T-cell (primary cell): ENCODE data around the gene ZNF680. TPM values are rescaled to one million over a fixed set of nuclear protein-coding genes. Genes with fewer than 3 reads are reported as not detected.

Experiments
- ATAC-seq, 4 experiments: fragments of 200-7000 bp in 3 of 4; fragments of 150-1000 bp in 1 of 4; cut with Tn5 transposase; replicated peaks in 1 of 4; 1 replicate in 3 of 4; 2 replicates in 1 of 4; pipeline ENCODE4 v1.10.0; 2021; ENCODE audit warnings: moderate library complexity in 3 of 4, mild to moderate bottlenecking in 2 of 4, moderate number of reproducible peaks in 1 of 4
- CTCF ChIA-PET, 2 donors: fragments of 300-600 bp; sonication (Branson Sonifier 250); formaldehyde crosslinking; loops; one replicate each; lab custom pipeline; 2022; ENCODE audit warnings: antibody characterized with exemption in 2 of 2; lab: Charles Lee
- POLR2A ChIA-PET, 2 donors: fragments of 300-600 bp; sonication (Branson Sonifier 250); formaldehyde crosslinking; loops; one replicate each; lab custom pipeline; 2022; ENCODE audit warnings: antibody characterized with exemption in 2 of 2; lab: Charles Lee
- DNase-seq, 35 experiments: peaks; one replicate each; pipeline versions ENCODE4 v3.0.0 to v3.0.0-alpha.2; 2013 to 2023
- H3K27ac ChIP-seq: one replicate; pipeline ENCODE4 v1.5.1; 2013; ENCODE audit warnings: low read length
- H3K27me3 ChIP-seq, 2 experiments: replicated peaks in 1 of 2; 1 replicate in 1 of 2; 2 replicates in 1 of 2; pipeline versions ENCODE4 v1.6.1 to v1.7.0; 2013; ENCODE audit warnings: low read length in 1 of 2, mixed read lengths in 1 of 2; ENCODE audit not compliant: control insufficient read depth in 2 of 2, insufficient read depth in 2 of 2; ENCODE audit errors: extremely low read depth in 1 of 2
- H3K36me3 ChIP-seq, 2 donors: 1 replicate in 1 of 2; 2 replicates in 1 of 2; pipeline versions ENCODE4 v1.6.1 to v1.7.0; 2013; ENCODE audit warnings: low read length in 1 of 2; ENCODE audit not compliant: control insufficient read depth in 2 of 2, insufficient read depth in 1 of 2; ENCODE audit errors: extremely low read depth in 1 of 2
- H3K4me1 ChIP-seq, 2 experiments: 1 replicate in 1 of 2; 2 replicates in 1 of 2; pipeline versions ENCODE4 v1.6.1 to v1.7.0; 2013; ENCODE audit warnings: low read length in 2 of 2, mixed read lengths in 1 of 2; ENCODE audit not compliant: insufficient read depth in 2 of 2, control insufficient read depth in 1 of 2; ENCODE audit errors: extremely low read depth in 1 of 2
- H3K4me3 ChIP-seq, 2 donors: 1 replicate in 1 of 2; 2 replicates in 1 of 2; pipeline versions ENCODE4 v1.5.1 to v1.7.0; 2013; ENCODE audit warnings: mild to moderate bottlenecking in 2 of 2, low read length in 1 of 2, moderate library complexity in 1 of 2; ENCODE audit not compliant: control insufficient read depth in 1 of 2; ENCODE audit errors: extremely low read depth in 1 of 2
- H3K9me3 ChIP-seq: 2 replicates; pipeline ENCODE4 v1.7.0; 2013
- H3K27ac Mint-ChIP-seq, 2 donors: one replicate each; pipeline ENCODE4 v1.8.0; 2020 to 2021; ENCODE audit warnings: mild to moderate bottlenecking in 2 of 2, mixed read lengths in 2 of 2
- H3K27me3 Mint-ChIP-seq, 2 donors: one replicate each; pipeline ENCODE4 v1.8.0; 2021 to 2022; ENCODE audit warnings: mixed read lengths in 2 of 2
- H3K36me3 Mint-ChIP-seq: one replicate; pipeline ENCODE4 v1.8.0; 2021; ENCODE audit warnings: mixed read lengths
- H3K4me1 Mint-ChIP-seq, 3 donors: one replicate each; pipeline ENCODE4 v1.8.0; 2020 to 2022; ENCODE audit warnings: mixed read lengths in 3 of 3, mild to moderate bottlenecking in 1 of 3
- H3K4me3 Mint-ChIP-seq, 3 donors: one replicate each; pipeline ENCODE4 v1.8.0; 2020 to 2022; ENCODE audit warnings: mild to moderate bottlenecking in 3 of 3, mixed read lengths in 3 of 3, moderate library complexity in 3 of 3
- H3K9me3 Mint-ChIP-seq, 3 donors: one replicate each; pipeline ENCODE4 v1.8.0; 2020 to 2022; ENCODE audit warnings: mixed read lengths in 3 of 3
- WGBS: methylation state at CpG from one replicate; pipeline ENCODE4 v1.1.5; 2013; ENCODE audit warnings: missing lambda C conversion rate; ENCODE audit not compliant: insufficient coverage; 5-methylcytosine and 5-hydroxymethylcytosine counted together
- total RNA-seq, 35 experiments: library from RNA in 6 of 35; stranded (reverse) in 6 of 35; fragments of 120-200 nt in 1 of 35; gene quantifications; one replicate each; pipeline versions ENCODE4 v1.2.1 to v1.2.4 and lab custom pipeline; 2013 to 2026

The ZNF680 gene
- total RNA-seq (10 to 100 TPM in 4 of 5 donors, 1 to 10 TPM in 1; 9.7 to 16.0 (median 15.0) TPM), total RNA-seq (lab: John Stamatoyannopoulos, UW) (4.9 to 38.7 (median 17.5) reads per million in 29 experiments)
- 25.3 TPM for total RNA-seq (2013)

DNA sequence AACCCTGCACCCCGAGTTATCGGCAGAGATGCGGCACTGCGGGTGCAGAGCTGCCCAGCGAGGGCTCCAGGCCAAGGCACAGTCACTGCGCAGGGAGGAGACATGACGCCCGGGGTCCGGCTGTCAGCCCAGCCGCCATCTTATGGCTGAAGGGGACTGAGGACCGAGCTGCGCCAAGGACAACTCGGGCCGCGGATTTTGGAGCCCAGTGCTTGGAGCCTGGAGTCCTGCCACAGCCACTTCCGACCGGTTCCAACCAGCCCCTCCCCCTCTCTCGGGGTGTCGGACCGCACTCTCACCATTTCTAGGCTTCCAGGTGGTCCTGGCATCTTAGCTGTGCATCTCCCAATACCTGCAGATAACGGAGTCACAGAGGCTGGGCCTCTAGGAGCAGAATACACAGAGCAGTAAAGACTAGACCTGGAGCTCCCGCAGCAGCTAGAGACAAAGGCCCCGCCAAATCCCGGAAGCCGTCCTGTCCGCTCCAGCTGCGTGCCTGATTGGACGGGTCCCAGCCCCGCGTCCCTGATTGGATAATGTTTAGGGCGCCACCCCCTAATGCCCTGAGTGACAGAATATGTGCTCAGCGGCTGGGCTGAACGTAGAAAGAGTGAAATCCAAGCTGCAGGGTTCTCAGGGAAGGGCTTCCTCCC lies at the start of gene ZNF680:
ZNF680 (minus strand) TSS at position 446 of the 653 bp plus-strand sequence; CDS start at position 329, 117 bp downstream.
- no peaks in the 10 kb centered on the region for H3K9me3 ChIP-seq
- Mint-ChIP-seq H3K9me3 (no peaks in the 10 kb centered on the region), H3K4me1 (peaks cover 34 to 42% (median 37%) of the 10 kb centered on the region in 3 donors), H3K36me3 (peaks cover 17% of the 10 kb centered on the region), H3K4me3 (peak within 1 kb of the TSS; percentile 99 to 100 (median 100)), H3K27ac (peak within 1 kb of the TSS; percentile 91 to 97), H3K27me3 (no peaks in the 10 kb centered on the region)
- peak; percentile 75 to 94 (median 89) for DNase-seq
- peaks cover 2 to 4% of the 10 kb centered on the region in 2 experiments for H3K4me1 ChIP-seq
- peak; percentile 98 to 99 (median 98) for ATAC-seq
- no peaks in the 10 kb centered on the region for H3K36me3 ChIP-seq
- H3K27ac ChIP-seq: peak within 1 kb of the TSS; percentile 65
- WGBS: under 1% methylated on average over 33 of the region's 33 CpGs
- H3K4me3 ChIP-seq: peak within 1 kb of the TSS; percentile 68 to 98
- H3K27me3 ChIP-seq: no peaks in the 10 kb centered on the region
- ChIA-PET CTCF (interaction anchor here in 1 of 2 donors (0.7 to 1.3 kb wide), 6 partner anchors 8 to 662 kb away, joined by 3 to 6 read pairs (median 4); partner anchors contain the start of genes ZNF138 and ZNF736), POLR2A (interaction anchor here (0.5 to 1.9 kb wide), 13 partner anchors 18 to 649 kb away, joined by 3 to 15 read pairs (median 5); partner anchors contain the start of genes ZNF107 (in 2 of the 2) and ZNF736 (in 2 of the 2))

DNA sequence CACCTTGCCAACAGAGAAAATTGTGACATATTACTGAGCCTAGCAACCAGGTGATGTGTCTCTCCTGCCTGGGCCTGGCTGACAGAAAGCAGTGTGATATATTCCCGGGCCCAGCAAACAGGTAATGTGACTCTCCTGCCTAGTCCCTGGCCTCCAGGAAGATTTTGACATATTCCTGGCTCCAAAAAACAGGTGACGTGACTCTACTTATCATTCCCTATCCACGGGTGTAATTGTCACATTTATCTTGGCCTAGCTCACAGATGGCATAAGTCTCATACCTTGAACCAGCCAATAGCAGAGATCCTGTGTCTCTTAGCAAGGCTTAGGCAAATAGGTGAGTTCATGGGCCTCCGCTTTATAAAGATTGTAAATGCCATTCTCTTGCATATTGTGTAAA lies 49.6 kb upstream of the ZNF680 start:
- Histone ChIP-seq H3K4me1 (no peaks in the 10 kb centered on the region), H3K27ac (no peak overlapping the region), H3K36me3 (no peaks in the 10 kb centered on the region), H3K4me3 (no peak overlapping the region), H3K9me3 (no peaks in the 10 kb centered on the region), H3K27me3 (no peaks in the 10 kb centered on the region)
- no peak overlapping the region for H3K4me3 Mint-ChIP-seq
- 58% methylated on average over 1 of the region's 4 CpGs for WGBS
- H3K27me3 Mint-ChIP-seq: no peaks in the 10 kb centered on the region
- no peaks in the 10 kb centered on the region for H3K9me3 Mint-ChIP-seq
- no peaks in the 10 kb centered on the region for H3K36me3 Mint-ChIP-seq
- ChIA-PET CTCF (no interaction called here), POLR2A (no interaction called here)
- no peak for ATAC-seq
- H3K4me1 Mint-ChIP-seq: no peaks in the 10 kb centered on the region
- no peak overlapping the region for H3K27ac Mint-ChIP-seq
- no peak for DNase-seq

DNA sequence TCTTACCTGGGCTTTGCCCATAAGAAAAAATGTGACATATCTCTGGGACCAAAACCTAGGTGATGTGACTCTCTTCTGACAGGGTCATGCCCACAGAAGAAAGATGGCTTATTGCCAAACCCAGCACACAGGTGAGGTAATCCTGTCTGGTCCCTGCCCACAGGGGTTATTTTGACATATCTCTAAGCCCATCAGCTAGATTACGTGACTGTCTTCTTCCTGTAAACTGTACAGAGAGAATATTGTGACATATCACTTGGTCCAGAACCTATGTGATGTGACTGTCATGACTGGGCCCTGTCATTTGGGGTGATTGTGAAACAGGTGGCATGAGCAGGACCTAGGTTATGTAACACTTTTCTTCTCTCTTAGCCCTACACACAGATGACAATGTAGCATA lies 48.8 kb upstream of the ZNF680 start:
- ChIA-PET POLR2A (no interaction called here), CTCF (no interaction called here)
- no peaks in the 10 kb centered on the region for H3K9me3 ChIP-seq
- H3K36me3 Mint-ChIP-seq: no peaks in the 10 kb centered on the region
- no peak overlapping the region for H3K4me3 Mint-ChIP-seq
- no peaks in the 10 kb centered on the region for H3K36me3 ChIP-seq
- DNase-seq (no peak), ATAC-seq (no peak)
- H3K9me3 Mint-ChIP-seq: no peaks in the 10 kb centered on the region
- no CpG with 5 or more reads among the region's 1 CpG for WGBS
- H3K4me1 Mint-ChIP-seq: no peaks in the 10 kb centered on the region
- no peaks in the 10 kb centered on the region for H3K27me3 Mint-ChIP-seq
- H3K4me1 ChIP-seq: no peaks in the 10 kb centered on the region
- no peak overlapping the region for H3K27ac Mint-ChIP-seq
- H3K4me3 ChIP-seq: no peak overlapping the region
- H3K27me3 ChIP-seq: no peaks in the 10 kb centered on the region
- no peak overlapping the region for H3K27ac ChIP-seq

DNA sequence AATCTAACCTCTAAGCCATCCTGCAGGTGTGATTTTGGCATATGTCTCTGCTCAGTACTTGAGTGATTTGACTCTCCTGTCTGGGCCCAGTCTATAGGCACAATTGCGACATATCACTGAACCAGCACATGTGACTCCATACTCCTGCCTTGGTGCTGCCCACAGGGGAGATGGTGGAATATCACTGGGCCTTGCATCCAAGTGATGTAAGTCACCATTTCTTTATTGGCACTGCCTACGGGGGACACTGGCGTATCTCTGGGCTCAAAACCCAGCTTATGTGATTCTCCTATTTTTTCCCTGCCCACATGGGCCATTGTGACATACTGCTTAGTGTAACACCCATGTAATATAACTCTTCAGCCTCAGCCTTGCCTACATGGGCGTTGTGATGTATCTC lies 48.1 kb upstream of the ZNF680 start:
- H3K4me1 Mint-ChIP-seq: no peaks in the 10 kb centered on the region
- Histone ChIP-seq H3K9me3 (no peaks in the 10 kb centered on the region), H3K4me3 (no peak overlapping the region), H3K27me3 (no peaks in the 10 kb centered on the region), H3K36me3 (no peaks in the 10 kb centered on the region), H3K27ac (no peak overlapping the region), H3K4me1 (no peaks in the 10 kb centered on the region)
- ChIA-PET CTCF (no interaction called here), POLR2A (no interaction called here)
- H3K27ac Mint-ChIP-seq: no peak overlapping the region
- DNase-seq: no peak
- 100% methylated on average over 2 of the region's 4 CpGs for WGBS
- no peaks in the 10 kb centered on the region for H3K36me3 Mint-ChIP-seq
- H3K9me3 Mint-ChIP-seq: no peaks in the 10 kb centered on the region
- ATAC-seq: no peak
- H3K4me3 Mint-ChIP-seq: no peak overlapping the region
- no peaks in the 10 kb centered on the region for H3K27me3 Mint-ChIP-seq

DNA sequence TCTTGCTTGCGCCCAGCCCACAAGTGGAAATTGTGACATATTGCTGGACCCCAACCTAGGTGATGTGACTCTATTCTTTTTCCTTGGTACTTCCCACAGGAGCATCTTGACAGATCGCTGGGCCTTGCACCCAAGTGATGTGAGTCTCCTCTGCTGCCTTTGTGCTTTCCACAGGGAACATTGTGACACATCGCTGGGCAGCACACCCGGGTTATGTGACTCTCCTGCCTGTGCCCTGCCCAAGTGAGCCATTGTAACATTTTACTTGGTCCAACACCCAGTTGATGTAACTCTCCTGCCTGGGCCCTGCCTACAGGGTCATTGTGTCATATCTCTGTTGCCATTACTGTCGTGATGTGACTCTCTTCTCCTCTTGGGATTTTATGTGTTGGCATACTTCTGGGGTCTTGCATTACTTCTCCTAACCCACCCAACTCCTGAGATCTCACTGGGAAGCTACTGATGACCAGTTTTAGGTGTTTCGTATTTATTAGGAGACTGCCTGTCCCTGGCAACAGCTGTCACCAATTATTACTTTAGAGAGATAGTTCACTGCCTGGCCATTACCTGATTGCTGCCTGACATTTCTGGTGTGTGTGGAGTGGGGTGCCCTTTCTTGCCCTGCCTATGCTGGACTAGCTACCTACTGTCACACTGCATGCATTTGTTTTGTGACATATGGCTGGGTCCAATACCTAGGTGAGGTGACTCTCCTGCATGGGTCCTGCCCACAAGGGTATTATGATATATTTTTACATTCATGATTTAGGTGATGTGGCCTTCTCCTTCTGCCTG lies 45.4 kb upstream of the ZNF680 start:
- H3K4me3 ChIP-seq: no peak overlapping the region
- H3K9me3 Mint-ChIP-seq: no peaks in the 10 kb centered on the region
- ChIA-PET POLR2A (no interaction called here), CTCF (no interaction called here)
- no peaks in the 10 kb centered on the region for H3K4me1 Mint-ChIP-seq
- no peak overlapping the region for H3K27ac Mint-ChIP-seq
- ATAC-seq (no peak), DNase-seq (no peak)
- H3K36me3 Mint-ChIP-seq: no peaks in the 10 kb centered on the region
- no peaks in the 10 kb centered on the region for H3K27me3 Mint-ChIP-seq
- no peak overlapping the region for H3K4me3 Mint-ChIP-seq
- H3K9me3 ChIP-seq: no peaks in the 10 kb centered on the region
- H3K27ac ChIP-seq: no peak overlapping the region
- H3K4me1 ChIP-seq: no peaks in the 10 kb centered on the region
- H3K36me3 ChIP-seq: no peaks in the 10 kb centered on the region
- no peaks in the 10 kb centered on the region for H3K27me3 ChIP-seq
- WGBS: 81% methylated on average over 5 of the region's 6 CpGs

DNA sequence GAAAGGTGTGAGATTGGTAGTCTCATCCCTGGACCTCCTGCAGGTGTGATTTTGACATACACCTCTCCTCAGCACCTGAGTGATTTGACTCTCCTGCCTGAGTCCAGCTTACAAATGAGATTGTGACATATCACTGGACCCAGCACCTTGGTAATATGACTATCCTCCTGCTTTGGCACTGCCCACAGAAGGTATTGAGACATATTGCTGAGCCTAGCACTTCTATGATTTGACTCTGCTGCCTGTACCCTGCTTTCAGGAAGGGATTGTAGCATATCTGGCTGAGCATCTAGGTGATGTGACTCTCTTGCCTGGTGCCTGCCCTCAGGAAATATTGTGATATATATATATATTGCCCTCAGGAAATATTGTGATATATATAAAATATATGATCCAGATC lies 43.5 kb upstream of the ZNF680 start:
- POLR2A ChIA-PET: no interaction called here
- Histone ChIP-seq H3K27ac (no peak overlapping the region), H3K36me3 (no peaks in the 10 kb centered on the region), H3K27me3 (no peaks in the 10 kb centered on the region), H3K4me3 (no peak overlapping the region), H3K9me3 (no peaks in the 10 kb centered on the region), H3K4me1 (no peaks in the 10 kb centered on the region)
- Mint-ChIP-seq H3K36me3 (no peaks in the 10 kb centered on the region), H3K27me3 (no peaks in the 10 kb centered on the region), H3K27ac (no peak overlapping the region), H3K4me1 (no peaks in the 10 kb centered on the region), H3K9me3 (no peaks in the 10 kb centered on the region), H3K4me3 (no peak overlapping the region)
- DNase-seq (no peak), ATAC-seq (no peak)
- CTCF ChIA-PET: interaction anchor here in 1 of 2 donors (0.9 kb wide), 1 partner anchor 18 kb away, joined by 3 read pairs; no protein-coding TSS in a partner anchor
